Measurements from ENCODE around the gene HUWE1.
"Not testable (repeated sequence)": the region's sequence is repeated elsewhere in the genome, so short reads cannot be mapped to it uniquely, and the experiment has no call there.

Gene HUWE1

DNA sequence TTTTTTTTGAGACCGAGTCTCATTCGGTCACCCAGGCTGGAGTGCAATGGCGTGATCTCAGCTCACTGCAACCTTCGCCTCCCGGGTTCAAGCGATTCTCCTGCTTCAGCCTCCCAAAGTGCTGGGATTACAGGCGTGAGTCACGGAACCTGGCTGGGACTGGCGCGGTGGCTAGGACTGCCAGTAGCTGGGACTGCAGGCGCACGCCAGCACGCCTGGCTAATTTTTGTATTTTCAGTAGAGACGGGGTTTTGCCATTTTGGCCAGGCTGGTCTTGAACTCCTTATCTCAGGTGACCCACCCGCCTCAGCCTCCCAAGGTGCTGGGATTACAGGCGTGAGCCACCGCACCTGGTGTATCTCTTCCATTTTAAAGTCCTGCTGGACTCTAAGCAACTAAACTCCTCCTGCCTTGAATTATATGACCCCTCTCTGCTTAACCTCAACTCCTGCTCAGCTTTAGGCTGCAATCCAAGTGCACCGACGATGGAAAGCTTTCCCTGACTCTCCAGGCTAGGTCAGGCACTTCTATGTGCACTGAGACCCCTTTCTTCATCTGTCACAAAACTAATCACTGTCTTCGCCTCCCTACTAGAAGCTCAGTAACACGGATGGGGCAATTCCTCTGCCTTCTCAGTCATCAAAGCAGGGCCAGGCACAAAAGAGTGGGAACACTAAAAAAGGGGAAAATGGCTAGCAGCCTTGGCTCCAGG is 155.1 kb downstream of the HUWE1 start:
- not testable (repeated sequence) for DNase-seq (ENCODE audit: low read depth)

DNA sequence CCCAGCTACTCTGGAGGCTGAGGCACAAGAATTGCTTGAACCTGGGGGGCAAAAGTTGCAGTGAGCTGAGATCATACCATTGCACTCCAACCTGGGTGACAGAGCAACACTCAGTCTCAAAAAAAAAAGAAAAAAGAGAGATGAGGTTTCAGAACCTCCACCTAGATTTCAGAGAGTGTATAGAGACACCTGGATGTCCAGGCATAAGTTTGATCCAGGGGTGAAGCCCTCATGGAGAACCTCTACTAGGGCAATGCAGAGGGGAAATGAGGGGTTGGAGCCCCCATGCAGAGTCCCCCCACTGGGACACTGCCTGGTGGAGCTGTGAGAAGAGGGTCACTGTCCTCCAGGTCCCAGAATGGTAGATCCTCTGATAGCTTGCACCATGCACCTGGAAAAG is 159.5 kb downstream of the HUWE1 start:
- DNase-seq (ENCODE audit: low read depth) = no peak

DNA sequence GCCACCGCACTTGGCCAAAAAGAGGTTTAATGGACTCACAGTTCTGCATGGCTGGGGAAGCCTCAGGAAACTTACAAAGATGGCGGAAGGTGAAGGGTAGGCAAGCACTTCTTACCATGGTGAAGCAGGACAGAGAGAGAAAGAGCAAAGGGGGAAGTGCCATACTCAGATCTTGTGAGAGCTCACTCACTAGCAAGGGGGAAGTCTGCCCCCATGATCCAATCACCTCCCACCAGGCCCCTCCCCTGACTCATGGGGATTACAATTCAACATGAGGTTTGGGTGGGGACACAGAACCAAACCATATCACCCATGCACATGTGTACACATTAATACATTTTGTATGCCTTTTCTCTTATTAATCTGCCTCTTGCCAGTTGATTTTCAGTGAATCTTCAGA is 175.2 kb downstream of the HUWE1 start:
- no peak for DNase-seq (ENCODE audit: low read depth)

DNA sequence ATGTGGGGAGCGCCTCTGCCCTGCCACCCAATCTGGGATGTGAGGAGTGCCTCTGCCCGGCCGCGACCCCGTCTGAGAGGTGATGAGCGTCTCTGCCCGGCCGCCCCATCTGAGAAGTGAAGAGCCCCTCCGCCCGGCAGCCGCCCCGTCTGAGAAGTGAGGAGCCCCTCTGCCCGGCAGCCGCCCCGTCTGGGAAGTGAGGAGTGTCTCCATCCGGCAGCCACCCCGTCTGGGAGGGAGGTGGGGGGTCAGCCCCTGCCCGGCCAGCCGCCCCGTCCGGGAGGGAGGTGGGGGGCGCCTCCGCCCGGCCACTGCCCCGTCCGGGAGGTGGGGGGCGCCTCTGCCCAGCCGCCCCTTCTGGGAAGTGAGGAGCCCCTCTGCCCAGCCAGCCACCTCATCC is 182.5 kb downstream of the HUWE1 start:
- DNase-seq (ENCODE audit: low read depth) = not testable (repeated sequence)

DNA sequence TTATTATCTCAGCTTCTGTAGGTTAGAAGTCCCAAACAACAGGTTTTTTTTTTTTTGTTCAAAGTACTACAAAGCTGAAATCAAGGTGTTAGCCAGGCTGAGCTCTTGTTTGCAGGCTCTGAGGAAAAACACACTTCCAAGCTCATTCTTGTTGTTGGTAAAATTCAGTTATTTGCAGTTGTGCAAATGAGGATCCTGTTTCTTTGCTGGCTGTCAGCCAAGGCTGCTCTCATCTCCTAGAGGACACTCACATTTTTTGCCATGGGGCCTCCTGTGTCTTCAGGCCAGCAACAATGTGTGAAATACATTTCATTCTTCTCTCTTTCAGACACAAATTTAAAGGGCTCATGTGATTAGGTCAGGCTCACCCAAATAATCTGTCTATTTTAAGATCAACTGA is 192.1 kb downstream of the HUWE1 start:
- DNase-seq (ENCODE audit: low read depth) = no peak

DNA sequence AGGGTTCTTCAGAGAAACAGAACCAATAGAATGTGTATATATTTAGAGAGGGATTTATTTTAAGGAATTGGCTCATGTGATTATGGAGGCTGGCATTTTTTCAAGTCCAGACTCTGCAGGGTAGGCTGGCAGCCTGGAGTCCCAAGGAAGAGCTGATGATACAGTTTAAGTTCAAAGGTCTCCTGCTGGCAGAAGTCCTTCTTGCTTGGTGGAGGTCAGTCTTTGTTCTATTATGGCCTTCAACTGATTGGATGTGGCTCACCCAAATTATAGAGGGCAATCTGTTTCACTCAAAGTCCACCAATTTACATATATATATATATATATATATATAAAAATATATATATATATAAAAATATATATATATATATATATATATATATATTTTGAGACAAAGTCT is 200.2 kb downstream of the HUWE1 start:
- no peak for DNase-seq (ENCODE audit: low read depth)

DNA sequence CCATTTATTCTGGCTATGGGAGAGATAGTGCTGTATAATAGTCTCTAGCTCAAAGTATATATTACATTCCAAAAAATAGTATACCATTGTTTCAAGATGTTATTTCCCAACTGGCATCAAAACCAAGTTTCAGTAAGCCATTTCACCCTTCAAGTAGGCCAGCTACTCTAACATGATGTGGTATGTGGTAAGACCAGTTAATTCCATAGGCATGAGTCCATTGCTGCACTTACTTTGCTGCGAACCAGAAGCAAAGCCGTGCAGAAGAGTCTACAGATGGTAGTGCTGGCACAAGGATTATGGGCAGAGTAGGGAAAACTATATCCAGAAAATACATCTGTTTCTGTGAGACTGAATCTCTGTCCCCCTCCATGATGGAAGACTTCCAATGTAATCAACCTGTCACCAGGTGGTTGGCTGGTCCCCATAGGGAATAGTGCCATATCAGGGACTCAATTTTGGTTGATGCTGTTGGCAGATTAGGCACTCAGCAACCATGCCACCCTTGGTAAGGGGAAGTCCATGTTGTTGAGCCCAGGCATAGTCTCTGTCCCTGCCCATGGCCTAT is 202.6 kb downstream of the HUWE1 start:
- peak; percentile 22 for DNase-seq (ENCODE audit: low read depth)

DNA sequence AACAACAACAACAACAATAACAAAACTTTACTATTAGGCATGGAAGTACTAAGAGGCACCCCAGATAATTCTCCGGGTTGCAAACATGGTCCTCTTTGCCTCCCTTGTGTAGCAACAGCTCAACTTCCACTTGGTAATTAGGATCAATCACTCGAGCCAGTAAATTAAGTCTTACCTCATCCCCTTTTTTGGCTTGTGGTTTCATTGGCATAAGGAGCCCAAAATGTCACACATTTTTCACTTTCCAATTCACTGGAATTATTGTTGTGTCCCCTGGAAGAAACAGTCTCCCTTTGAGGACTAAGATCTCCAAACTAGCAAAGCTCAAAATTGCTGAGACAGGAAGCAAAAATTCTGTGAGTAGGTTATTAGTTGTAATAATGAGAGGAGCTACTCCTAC is 203.1 kb downstream of the HUWE1 start:
- no peak for DNase-seq (ENCODE audit: low read depth)

Data from GM04504 (cell line).